ENCODE measurements around the gene RBP3.

GRCh38 chr10:47404937-47405336 lies 56.8 kb downstream of the RBP3 start:
- TF ChIP-seq MAX (IDR thresholded peaks at IDR 0.05), result no peak
- TF ChIP-seq CTCF (IDR thresholded peaks at IDR 0.05; ENCODE audit: low read depth, low read length, missing input control), result no peak
- no peak for TF ChIP-seq YY1 (IDR thresholded peaks at IDR 0.05)
- TF ChIP-seq GABPA (IDR thresholded peaks at IDR 0.05 in 1 of 2, conservative IDR thresholded peaks at IDR 0.05 in 1 of 2), result no peak
- TF ChIP-seq ATF3 (IDR thresholded peaks at IDR 0.05), result no peak
- no peak for TF ChIP-seq EGR1 (IDR thresholded peaks at IDR 0.05; ENCODE audit: low read depth in 2 of 2)
- no peak for TF ChIP-seq RXRA (IDR thresholded peaks at IDR 0.05)
- no peak for TF ChIP-seq NR2F2 (IDR thresholded peaks at IDR 0.05)
